Parathyroid adenoma (tissue), 2 donors: ENCODE results near the gene PPT2.

Experiments used
- H2AFZ ChIP-seq: fragments of 300-600 bp; sonication (generic); one replicate; pipeline ENCODE4 v1.7.0; 2017; ENCODE audit warnings: antibody characterized with exemption, mild to moderate bottlenecking
- H3K27ac ChIP-seq: fragments of 300-600 bp; sonication (generic); one replicate; pipeline ENCODE4 v1.7.0; 2017
- H3K27me3 ChIP-seq: fragments of 300-600 bp; sonication (generic); one replicate; pipeline ENCODE4 v1.7.0; 2017; ENCODE audit warnings: low read length; ENCODE audit not compliant: control insufficient read depth, insufficient read depth
- H3K36me3 ChIP-seq: fragments of 300-600 bp; sonication (generic); one replicate; pipeline ENCODE4 v1.7.0; 2017; ENCODE audit warnings: low read length; ENCODE audit not compliant: control insufficient read depth, insufficient read depth
- H3K4me1 ChIP-seq: fragments of 300-600 bp; sonication (generic); one replicate; pipeline ENCODE4 v1.7.0; 2017; ENCODE audit warnings: control low read depth
- H3K4me2 ChIP-seq: fragments of 300-600 bp; sonication (generic); one replicate; pipeline ENCODE4 v1.7.0; 2017; ENCODE audit warnings: low read length
- H3K4me3 ChIP-seq: fragments of 300-600 bp; sonication (generic); one replicate; pipeline ENCODE4 v1.7.0; 2017; ENCODE audit warnings: low read depth, low read length
- H3K79me2 ChIP-seq: fragments of 300-600 bp; sonication (generic); one replicate; pipeline ENCODE4 v1.7.0; 2017; ENCODE audit warnings: control low read depth
- H3K9ac ChIP-seq: fragments of 300-600 bp; sonication (generic); one replicate; pipeline ENCODE4 v1.7.0; 2017; ENCODE audit warnings: mild to moderate bottlenecking
- H3K9me3 ChIP-seq: fragments of 300-600 bp; sonication (generic); one replicate; pipeline ENCODE4 v1.7.0; 2017; ENCODE audit warnings: low read length; ENCODE audit not compliant: control insufficient read depth
- CTCF ChIP-seq: fragments of 300-600 bp; sonication (generic); IDR thresholded peaks from one replicate; pipeline ENCODE4 v1.7.0; 2017; ENCODE audit warnings: antibody characterized with exemption, mild to moderate bottlenecking
- donor health status: primary hyperparathyroidism.

The PPT2 gene

GRCh38 chr6:32111424-32112066, 42.4 kb upstream of the PPT2 start:
- no peak for TF ChIP-seq CTCF
- H3K4me1 ChIP-seq = peaks cover 7% of the 10 kb centered on the region
- no peak overlapping the region for H2AFZ ChIP-seq
- no peak overlapping the region for H3K9ac ChIP-seq
- H3K79me2 ChIP-seq = no peaks in the 10 kb centered on the region
- no peak overlapping the region for H3K4me3 ChIP-seq
- no peaks in the 10 kb centered on the region for H3K9me3 ChIP-seq
- H3K27me3 ChIP-seq = no peaks in the 10 kb centered on the region
- H3K27ac ChIP-seq = peak overlapping the region; percentile 60
- no peak overlapping the region for H3K4me2 ChIP-seq
- H3K36me3 ChIP-seq = no peaks in the 10 kb centered on the region

GRCh38 chr6:32112431-32112980, 41.4 kb upstream of the PPT2 start:
- H3K4me3 ChIP-seq = no peak overlapping the region
- H3K27ac ChIP-seq = peak overlapping the region; percentile 60
- H3K4me1 ChIP-seq = peaks cover 6% of the 10 kb centered on the region

GRCh38 chr6:32113386-32114352, 40.3 kb upstream of the PPT2 start:
- no peak overlapping the region for H3K4me2 ChIP-seq
- H3K9ac ChIP-seq = no peak overlapping the region
- no peak overlapping the region for H2AFZ ChIP-seq
- H3K79me2 ChIP-seq = no peaks in the 10 kb centered on the region
- H3K36me3 ChIP-seq = no peaks in the 10 kb centered on the region
- H3K4me1 ChIP-seq = no peaks in the 10 kb centered on the region
- no peaks in the 10 kb centered on the region for H3K9me3 ChIP-seq
- no peaks in the 10 kb centered on the region for H3K27me3 ChIP-seq
- no peak overlapping the region for H3K4me3 ChIP-seq
- peak; percentile 29 for TF ChIP-seq CTCF
- peak overlapping the region; percentile 66 for H3K27ac ChIP-seq

More at GRCh38 chr6:32112431-32112980, 41.4 kb upstream of the PPT2 start:
- Histone ChIP-seq H3K27me3 (no peaks in the 10 kb centered on the region), H3K9ac (no peak overlapping the region), H3K79me2 (no peaks in the 10 kb centered on the region), H3K9me3 (no peaks in the 10 kb centered on the region), H2AFZ (no peak overlapping the region), H3K4me2 (no peak overlapping the region), H3K36me3 (no peaks in the 10 kb centered on the region)
- no peak for TF ChIP-seq CTCF

GRCh38 chr6:32114796-32115195, 39.1 kb upstream of the PPT2 start:
- H2AFZ ChIP-seq = no peak overlapping the region
- H3K4me1 ChIP-seq = no peaks in the 10 kb centered on the region
- H3K27me3 ChIP-seq = no peaks in the 10 kb centered on the region
- no peaks in the 10 kb centered on the region for H3K36me3 ChIP-seq
- peak overlapping the region; percentile 8 for H3K27ac ChIP-seq
- TF ChIP-seq CTCF = no peak
- no peak overlapping the region for H3K4me2 ChIP-seq
- no peak overlapping the region for H3K9ac ChIP-seq
- no peaks in the 10 kb centered on the region for H3K79me2 ChIP-seq
- H3K9me3 ChIP-seq = no peaks in the 10 kb centered on the region
- H3K4me3 ChIP-seq = no peak overlapping the region
